OCI-LY1 (cell line): Measurements from ENCODE around the gene A2ML1.

Experiments used
- EZH2 ChIP-seq: fragments of 200-600 bp; sonication (generic), shearing (Covaris generic); IDR thresholded peaks from 2 replicates; pipeline ENCODE4 v1.8.0; 2017; ENCODE audit warnings: borderline replicate concordance, mixed run types, mild to moderate bottlenecking, antibody characterized with exemption, low read length, moderate library complexity, mixed read lengths
- TF ChIP-seq, protein P1 (sequence below): fragments of 200-600 bp; sonication (generic), shearing (Covaris generic); IDR thresholded peaks from 2 replicates; pipeline ENCODE4 v1.5.1; 2017; ENCODE audit warnings: mild to moderate bottlenecking, antibody characterized with exemption, low read length, moderate library complexity, mixed read lengths

DNA sequence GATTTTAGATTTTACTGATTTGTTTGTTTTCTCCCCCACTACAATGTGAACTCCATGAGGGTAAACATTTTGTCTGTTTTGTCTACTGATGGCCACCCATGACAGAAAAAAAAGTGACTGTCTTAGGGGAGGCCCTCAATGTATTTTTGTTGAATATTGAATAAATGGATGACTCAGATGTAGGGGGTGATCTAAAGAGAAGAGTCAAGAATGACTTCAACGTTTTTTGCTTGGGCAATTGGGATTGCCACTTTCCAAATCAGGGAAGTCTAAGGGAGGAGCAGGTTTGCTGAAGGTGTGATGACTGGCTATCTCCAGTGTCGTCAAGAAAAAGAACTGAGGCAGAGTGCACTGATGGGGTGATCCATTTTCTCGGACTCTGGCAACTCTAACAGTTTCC, 81.2 kb downstream of the A2ML1 start:
- TF ChIP-seq EZH2 = no peak
- TF ChIP-seq, protein P1, sequence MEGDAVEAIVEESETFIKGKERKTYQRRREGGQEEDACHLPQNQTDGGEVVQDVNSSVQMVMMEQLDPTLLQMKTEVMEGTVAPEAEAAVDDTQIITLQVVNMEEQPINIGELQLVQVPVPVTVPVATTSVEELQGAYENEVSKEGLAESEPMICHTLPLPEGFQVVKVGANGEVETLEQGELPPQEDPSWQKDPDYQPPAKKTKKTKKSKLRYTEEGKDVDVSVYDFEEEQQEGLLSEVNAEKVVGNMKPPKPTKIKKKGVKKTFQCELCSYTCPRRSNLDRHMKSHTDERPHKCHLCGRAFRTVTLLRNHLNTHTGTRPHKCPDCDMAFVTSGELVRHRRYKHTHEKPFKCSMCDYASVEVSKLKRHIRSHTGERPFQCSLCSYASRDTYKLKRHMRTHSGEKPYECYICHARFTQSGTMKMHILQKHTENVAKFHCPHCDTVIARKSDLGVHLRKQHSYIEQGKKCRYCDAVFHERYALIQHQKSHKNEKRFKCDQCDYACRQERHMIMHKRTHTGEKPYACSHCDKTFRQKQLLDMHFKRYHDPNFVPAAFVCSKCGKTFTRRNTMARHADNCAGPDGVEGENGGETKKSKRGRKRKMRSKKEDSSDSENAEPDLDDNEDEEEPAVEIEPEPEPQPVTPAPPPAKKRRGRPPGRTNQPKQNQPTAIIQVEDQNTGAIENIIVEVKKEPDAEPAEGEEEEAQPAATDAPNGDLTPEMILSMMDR = no peak
